ENCODE results near the gene SNX19. TPM values are rescaled to one million over a fixed set of nuclear protein-coding genes. Genes with fewer than 3 reads are reported as not detected.

SNX19 gene
- total RNA-seq, 4 donors from 2014 or later, result 89.8 to 193 (median 137) TPM

DNA sequence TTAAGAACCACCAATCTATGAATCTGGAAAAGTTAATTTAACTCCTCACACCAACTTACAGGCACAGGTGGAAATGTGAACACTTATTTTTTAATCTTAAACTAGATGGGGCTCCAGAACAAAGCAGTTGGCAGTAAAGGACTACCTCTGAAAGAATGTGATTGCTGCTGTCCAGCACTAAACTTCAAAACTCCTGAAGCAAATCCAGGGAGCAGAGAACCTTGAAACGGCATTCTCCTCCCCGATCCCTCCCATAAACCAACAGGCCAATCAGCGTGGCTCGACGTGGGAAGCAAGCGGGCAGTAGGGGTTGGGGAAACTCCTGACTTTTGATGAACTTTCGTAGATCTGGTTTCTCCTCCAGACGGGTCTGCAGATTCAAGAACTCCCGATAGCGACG, 5.0 kb downstream of the SNX19 start:
- 94% methylated on average over 11 of the region's 11 CpGs; no CpG with 5 or more reads in 1 of the 2 donors for WGBS, 2 donors (ENCODE audit: low coverage in 1 of 2)
- peaks cover 7 to 29% (median 17%) of the 10 kb centered on the region in 4 donors for H3K4me1 ChIP-seq
- TF ChIP-seq EP300 (IDR thresholded peaks at IDR 0.05; ENCODE audit: low read depth) (no peak), POLR2A (IDR thresholded peaks at IDR 0.05) (no peak), POLR2AphosphoS5 (IDR thresholded peaks at IDR 0.05) (no peak)
- TF ChIP-seq, protein P1, sequence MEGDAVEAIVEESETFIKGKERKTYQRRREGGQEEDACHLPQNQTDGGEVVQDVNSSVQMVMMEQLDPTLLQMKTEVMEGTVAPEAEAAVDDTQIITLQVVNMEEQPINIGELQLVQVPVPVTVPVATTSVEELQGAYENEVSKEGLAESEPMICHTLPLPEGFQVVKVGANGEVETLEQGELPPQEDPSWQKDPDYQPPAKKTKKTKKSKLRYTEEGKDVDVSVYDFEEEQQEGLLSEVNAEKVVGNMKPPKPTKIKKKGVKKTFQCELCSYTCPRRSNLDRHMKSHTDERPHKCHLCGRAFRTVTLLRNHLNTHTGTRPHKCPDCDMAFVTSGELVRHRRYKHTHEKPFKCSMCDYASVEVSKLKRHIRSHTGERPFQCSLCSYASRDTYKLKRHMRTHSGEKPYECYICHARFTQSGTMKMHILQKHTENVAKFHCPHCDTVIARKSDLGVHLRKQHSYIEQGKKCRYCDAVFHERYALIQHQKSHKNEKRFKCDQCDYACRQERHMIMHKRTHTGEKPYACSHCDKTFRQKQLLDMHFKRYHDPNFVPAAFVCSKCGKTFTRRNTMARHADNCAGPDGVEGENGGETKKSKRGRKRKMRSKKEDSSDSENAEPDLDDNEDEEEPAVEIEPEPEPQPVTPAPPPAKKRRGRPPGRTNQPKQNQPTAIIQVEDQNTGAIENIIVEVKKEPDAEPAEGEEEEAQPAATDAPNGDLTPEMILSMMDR (IDR thresholded peaks at IDR 0.05), result no peak
- H3K9me3 ChIP-seq, result no peaks in the 10 kb centered on the region
- in situ Hi-C loops (cut with MboI; ENCODE audit: low pct_ligation_motif_present in 1 of 4, low pct_unique_long_range_greater_than_20kb in 1 of 4, low sequenced_read_pairs in 3 of 4) (loop anchor here in 1 of 4 donors (25.0 kb wide), 1 partner anchor 924 kb away; no protein-coding TSS in a partner anchor), intact Hi-C loops (cut with DNase I; ENCODE audit: low total_unique reads) (no loop called here)
- no peak overlapping the region for H3K4me3 ChIP-seq
- no peaks in the 10 kb centered on the region for H3K27me3 ChIP-seq
- H3K27ac ChIP-seq, result no peak overlapping the region
- peaks cover 0 to 15% (median 3%) of the 10 kb centered on the region in 4 donors for H3K36me3 ChIP-seq
- no peak for DNase-seq

DNA sequence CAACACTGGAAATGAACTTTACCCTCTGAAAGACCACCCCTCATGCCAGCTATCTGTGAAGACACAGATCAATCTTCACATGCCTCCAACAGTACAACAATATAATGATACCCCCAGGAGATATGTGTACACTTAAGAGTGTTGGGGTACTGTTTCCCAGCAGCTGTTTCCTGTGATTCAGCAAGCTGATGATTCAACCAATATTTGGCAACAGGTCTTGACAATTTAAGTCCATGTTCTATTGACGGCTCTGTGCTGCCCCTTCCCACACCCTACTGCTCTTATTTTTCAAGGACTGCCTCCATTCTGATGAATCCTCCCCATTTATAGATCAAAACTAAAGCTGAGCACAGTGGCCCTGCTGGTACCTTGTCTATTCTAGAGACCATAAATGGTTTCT, 6.6 kb downstream of the SNX19 start:
- Histone ChIP-seq H3K36me3 (peaks cover 0 to 31% (median 10%) of the 10 kb centered on the region in 4 donors), H3K9me3 (no peaks in the 10 kb centered on the region), H3K4me3 (no peak overlapping the region), H3K4me1 (peaks cover 0 to 19% (median 9%) of the 10 kb centered on the region in 4 donors), H3K27ac (peak overlapping the region in 2 of 4 donors; percentile 14 to 51), H3K27me3 (no peaks in the 10 kb centered on the region)
- no peak for TF ChIP-seq EP300 (IDR thresholded peaks at IDR 0.05; ENCODE audit: low read depth)
- no peak for TF ChIP-seq POLR2AphosphoS5 (IDR thresholded peaks at IDR 0.05)
- TF ChIP-seq, protein P1 (IDR thresholded peaks at IDR 0.05), result no peak
- TF ChIP-seq POLR2A (IDR thresholded peaks at IDR 0.05), result no peak
- intact Hi-C loops (cut with DNase I; ENCODE audit: low total_unique reads), result no loop called here
- in situ Hi-C loops (cut with MboI; ENCODE audit: low pct_ligation_motif_present in 1 of 4, low pct_unique_long_range_greater_than_20kb in 1 of 4, low sequenced_read_pairs in 3 of 4), result loop anchor here in 1 of 4 donors (25.0 kb wide), 1 partner anchor 922 kb away; no protein-coding TSS in a partner anchor
- no peak for DNase-seq
- 83% methylated on average over 1 of the region's 1 CpG; no CpG with 5 or more reads in 1 of the 2 donors for WGBS, 2 donors (ENCODE audit: low coverage in 1 of 2)

DNA sequence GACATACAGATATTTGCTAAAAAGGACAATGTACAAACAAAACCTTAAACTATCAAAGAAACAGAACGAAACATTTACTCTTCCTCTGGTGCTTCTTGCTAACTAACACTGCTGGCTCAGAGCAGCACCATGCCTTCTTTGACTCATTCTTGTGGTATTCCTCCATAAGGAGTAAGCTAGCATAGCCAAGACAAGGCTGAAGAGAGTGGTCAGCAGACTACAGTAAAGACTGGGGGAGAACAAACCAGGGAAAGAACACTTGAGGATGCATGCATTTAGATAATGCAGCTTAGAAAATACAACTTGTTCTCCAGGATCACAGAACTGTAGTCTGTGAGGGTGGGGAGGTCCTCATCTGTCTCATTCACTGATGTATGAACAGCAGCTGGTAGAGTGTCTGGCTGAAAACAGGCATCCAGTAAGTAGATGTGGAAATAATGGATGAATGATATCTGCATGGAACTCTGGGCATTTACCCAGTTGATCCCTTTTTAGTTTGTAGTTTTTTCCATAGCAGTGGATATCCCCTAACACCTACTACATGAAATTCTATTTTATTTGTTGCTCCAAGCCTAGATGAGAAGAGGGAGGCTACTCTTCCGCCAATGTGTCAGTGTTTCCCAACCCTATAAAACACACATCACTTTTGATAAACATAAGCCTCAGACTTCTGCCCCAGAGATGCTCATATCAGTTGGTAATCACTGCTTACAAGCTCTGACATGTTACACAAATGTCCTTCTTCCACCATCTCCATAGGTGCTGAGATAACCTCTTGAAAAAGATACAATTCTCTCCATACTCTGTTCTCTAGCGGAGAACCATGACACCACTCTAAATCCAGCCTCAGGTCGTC, 7.3 kb downstream of the SNX19 start:
- Histone ChIP-seq H3K27me3 (no peaks in the 10 kb centered on the region), H3K9me3 (no peaks in the 10 kb centered on the region), H3K4me1 (peaks cover 0 to 14% (median 6%) of the 10 kb centered on the region in 4 donors), H3K36me3 (peaks cover 0 to 37% (median 10%) of the 10 kb centered on the region in 4 donors), H3K4me3 (no peak overlapping the region), H3K27ac (peak overlapping the region in 2 of 4 donors; percentile 32 to 51)
- 69 to 80% methylated on average over 3 to 4 of the region's 4 CpGs for WGBS, 2 donors (ENCODE audit: low coverage in 1 of 2)
- intact Hi-C loops (cut with DNase I; ENCODE audit: low total_unique reads) (no loop called here), in situ Hi-C loops (cut with MboI; ENCODE audit: low pct_ligation_motif_present in 1 of 4, low pct_unique_long_range_greater_than_20kb in 1 of 4, low sequenced_read_pairs in 3 of 4) (loop anchor here in 1 of 4 donors (25.0 kb wide), 1 partner anchor 922 kb away; no protein-coding TSS in a partner anchor)
- no peak for DNase-seq
- TF ChIP-seq, protein P1 (IDR thresholded peaks at IDR 0.05), result no peak
- TF ChIP-seq EP300 (IDR thresholded peaks at IDR 0.05; ENCODE audit: low read depth) (no peak), POLR2A (IDR thresholded peaks at IDR 0.05) (no peak), POLR2AphosphoS5 (IDR thresholded peaks at IDR 0.05) (no peak)

DNA sequence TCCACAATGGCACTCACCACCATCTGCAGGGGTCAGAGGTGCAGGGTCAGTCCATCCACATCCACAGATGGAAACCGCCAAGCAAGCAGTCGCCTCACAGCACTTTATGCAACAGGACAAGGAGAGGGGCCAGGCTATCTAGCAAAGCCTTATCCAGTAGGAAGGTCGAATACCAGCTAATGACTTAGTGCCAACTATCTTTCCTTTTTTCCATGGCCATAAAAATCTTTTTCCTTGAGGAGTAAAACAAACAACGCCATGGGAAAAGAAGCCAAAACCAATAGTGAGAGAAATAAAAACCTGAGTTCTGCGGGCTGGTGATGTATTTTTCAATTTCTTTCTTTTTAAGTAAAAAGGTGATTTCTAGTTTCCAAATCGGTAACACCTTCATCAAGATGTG, 8.2 kb downstream of the SNX19 start:
- peaks cover 0 to 42% (median 11%) of the 10 kb centered on the region in 4 donors for H3K36me3 ChIP-seq
- TF ChIP-seq, protein P1 (IDR thresholded peaks at IDR 0.05), result no peak
- TF ChIP-seq POLR2AphosphoS5 (IDR thresholded peaks at IDR 0.05) (no peak), POLR2A (IDR thresholded peaks at IDR 0.05) (no peak), EP300 (IDR thresholded peaks at IDR 0.05; ENCODE audit: low read depth) (no peak)
- H3K27ac ChIP-seq, result peak overlapping the region in 2 of 4 donors; percentile 0 to 51
- no peaks in the 10 kb centered on the region for H3K9me3 ChIP-seq
- no peak for DNase-seq
- no peak overlapping the region for H3K4me3 ChIP-seq
- peaks cover 0 to 7% (median 5%) of the 10 kb centered on the region in 4 donors for H3K4me1 ChIP-seq
- in situ Hi-C loops (cut with MboI; ENCODE audit: low pct_ligation_motif_present in 1 of 4, low pct_unique_long_range_greater_than_20kb in 1 of 4, low sequenced_read_pairs in 3 of 4), result loop anchor here in 1 of 4 donors (25.0 kb wide), 1 partner anchor 921 kb away; no protein-coding TSS in a partner anchor
- 58 to 63% methylated on average over 3 to 6 of the region's 6 CpGs for WGBS, 2 donors (ENCODE audit: low coverage in 1 of 2)
- intact Hi-C loops (cut with DNase I; ENCODE audit: low total_unique reads), result no loop called here
- H3K27me3 ChIP-seq, result no peaks in the 10 kb centered on the region
